ENCODE results near the gene ZNF10.

Gene ZNF10

GRCh38 chr12:133145981-133146380, 15.6 kb downstream of the ZNF10 start:
- no peak for TF ChIP-seq CTCF (IDR thresholded peaks at IDR 0.05; ENCODE audit: control extremely low read depth, extremely low read depth, low read depth, missing control alignments)
- no peak for DNase-seq (ENCODE audit: extremely low spot score)
- ChIA-PET POLR2A (no interaction called here), CTCF (no interaction called here)

DNA sequence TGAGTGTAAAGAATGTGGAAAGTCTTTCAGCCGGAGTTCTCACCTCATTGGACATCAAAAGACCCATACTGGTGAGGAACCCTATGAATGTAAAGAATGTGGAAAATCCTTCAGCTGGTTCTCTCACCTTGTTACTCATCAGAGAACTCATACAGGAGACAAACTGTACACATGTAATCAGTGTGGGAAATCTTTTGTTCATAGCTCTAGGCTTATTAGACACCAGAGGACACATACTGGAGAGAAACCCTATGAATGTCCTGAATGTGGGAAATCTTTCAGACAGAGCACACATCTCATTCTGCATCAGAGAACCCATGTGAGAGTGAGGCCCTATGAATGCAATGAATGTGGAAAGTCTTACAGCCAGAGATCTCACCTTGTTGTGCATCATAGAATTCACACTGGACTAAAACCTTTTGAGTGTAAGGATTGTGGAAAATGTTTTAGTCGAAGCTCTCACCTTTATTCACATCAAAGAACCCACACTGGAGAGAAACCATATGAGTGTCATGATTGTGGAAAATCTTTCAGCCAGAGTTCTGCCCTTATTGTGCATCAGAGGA, 25.8 kb downstream of the ZNF10 start:
- POLR2A ChIA-PET: no interaction called here
- TF ChIP-seq CTCF (IDR thresholded peaks at IDR 0.05; ENCODE audit: control extremely low read depth, extremely low read depth, low read depth, missing control alignments): no peak
- no peak for DNase-seq (ENCODE audit: extremely low spot score)
- CTCF ChIA-PET: no interaction called here

DNA sequence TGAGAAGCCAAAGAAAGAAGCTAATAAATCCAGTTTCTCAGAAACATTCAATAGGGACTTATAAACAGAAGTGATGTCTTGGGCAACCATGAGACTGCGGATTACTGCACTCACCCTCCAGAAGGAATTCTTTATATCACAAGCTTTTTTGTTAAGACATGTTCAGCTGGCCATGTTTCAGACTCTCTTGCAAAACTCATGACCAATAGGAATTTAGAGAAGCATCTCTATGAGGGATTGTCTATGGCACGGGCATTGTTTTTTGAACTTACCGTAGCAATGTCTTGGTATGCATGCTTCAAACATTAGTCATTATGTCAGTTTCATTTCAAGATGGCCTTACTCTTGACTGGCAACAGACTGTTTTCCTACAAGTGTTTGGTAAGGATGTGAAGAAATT, 35.3 kb downstream of the ZNF10 start:
- ChIA-PET CTCF (interaction anchor here (1.6 kb wide), 1 partner anchor 66 kb away, joined by 3 read pairs; no protein-coding TSS in a partner anchor), POLR2A (no interaction called here)
- DNase-seq (ENCODE audit: extremely low spot score): no peak
- no peak for TF ChIP-seq CTCF (IDR thresholded peaks at IDR 0.05; ENCODE audit: control extremely low read depth, extremely low read depth, low read depth, missing control alignments)

GRCh38 chr12:133172491-133172890, 42.1 kb downstream of the ZNF10 start:
- no peak for TF ChIP-seq CTCF (IDR thresholded peaks at IDR 0.05; ENCODE audit: control extremely low read depth, extremely low read depth, low read depth, missing control alignments)
- CTCF ChIA-PET: interaction anchor here (1.2 kb wide), 1 partner anchor 8 kb away, joined by 5 read pairs; the partner anchor contains the start of gene ZNF268
- POLR2A ChIA-PET: no interaction called here
- DNase-seq (ENCODE audit: extremely low spot score): no peak

- CTCF ChIA-PET: no interaction called here
- POLR2A ChIA-PET: no interaction called here
- no peak for TF ChIP-seq CTCF (IDR thresholded peaks at IDR 0.05; ENCODE audit: control extremely low read depth, extremely low read depth, low read depth, missing control alignments)
- DNase-seq (ENCODE audit: extremely low spot score): no peak
Measured at GRCh38 chr12:133174901-133175300, 44.5 kb downstream of the ZNF10 start.

DNA sequence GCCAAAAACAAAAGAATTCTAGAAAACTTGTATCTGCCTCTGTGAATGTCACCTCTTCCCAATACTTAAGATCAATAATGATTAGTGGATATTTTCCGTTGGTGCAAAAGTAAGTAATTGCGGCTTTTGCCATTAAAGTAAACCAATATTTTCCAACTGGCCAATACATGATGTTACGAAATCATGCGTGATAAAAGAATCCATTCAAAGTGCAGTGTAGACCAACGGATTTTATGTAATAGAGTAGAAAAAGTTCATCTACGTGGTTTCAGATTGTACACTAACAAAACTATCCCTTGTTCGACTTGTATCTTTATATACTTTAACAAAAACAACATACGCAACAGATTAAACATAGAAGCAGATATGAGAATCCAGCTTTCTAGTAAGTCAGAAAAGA, 50.2 kb downstream of the ZNF10 start:
- no peak for TF ChIP-seq CTCF (IDR thresholded peaks at IDR 0.05; ENCODE audit: control extremely low read depth, extremely low read depth, low read depth, missing control alignments)
- CTCF ChIA-PET: interaction anchor here (0.8 to 1.8 kb wide), 12 partner anchors 8 to 194 kb away, joined by 3 to 11 read pairs (median 4); partner anchors contain the start of genes ZNF10, ZNF26 and ZNF891
- POLR2A ChIA-PET: no interaction called here
- no peak for DNase-seq (ENCODE audit: extremely low spot score)
